HG02938 (cell line): ENCODE data around the gene AGBL5.

Experiments
- ATAC-seq: cut with Tn5 transposase; IDR thresholded peaks from one replicate; pipeline ENCODE4 v1.9.1; 2021; ENCODE audit warnings: mild to moderate bottlenecking, moderate library complexity; ENCODE audit not compliant: unreplicated experiment

Gene AGBL5

GRCh38 chr2:27049422-27050280 lies 1.8 kb upstream of the AGBL5 start:
- peak; percentile 14 for ATAC-seq

DNA sequence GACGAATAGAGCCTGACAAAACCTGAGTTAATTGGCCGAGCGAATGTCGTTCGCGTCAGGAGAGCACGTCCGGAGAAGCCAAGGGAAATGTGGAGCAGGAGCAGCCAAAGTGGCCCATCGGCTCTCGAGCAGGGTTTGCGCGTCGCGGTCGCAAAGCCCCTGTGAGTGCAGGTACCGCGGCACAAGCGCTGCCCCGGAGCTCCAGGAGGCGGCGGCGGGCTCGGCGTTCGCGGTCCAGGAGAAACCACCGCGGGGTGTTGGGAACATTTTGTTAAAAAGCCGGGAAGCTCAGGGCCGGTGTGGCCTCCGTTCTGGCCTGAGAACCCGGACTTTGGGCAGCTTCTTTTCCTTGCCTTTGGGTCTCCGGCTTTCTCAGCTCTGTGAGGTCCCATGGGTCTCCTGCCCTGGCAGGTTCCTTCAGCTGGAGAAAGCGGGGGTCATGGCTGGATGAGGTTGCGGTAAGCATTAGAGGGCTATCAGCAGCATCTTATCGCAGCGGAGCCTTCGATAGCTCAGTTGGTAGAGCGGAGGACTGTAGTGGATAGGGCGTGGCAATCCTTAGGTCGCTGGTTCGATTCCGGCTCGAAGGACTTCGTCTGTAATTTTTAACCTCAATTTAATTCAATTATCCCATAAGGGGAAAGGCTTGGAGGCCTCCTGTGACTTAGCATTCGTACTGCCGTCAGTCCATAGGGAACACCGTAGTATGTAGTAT lies 1.0 kb upstream of the AGBL5 start:
- ATAC-seq = peak; percentile 51

DNA sequence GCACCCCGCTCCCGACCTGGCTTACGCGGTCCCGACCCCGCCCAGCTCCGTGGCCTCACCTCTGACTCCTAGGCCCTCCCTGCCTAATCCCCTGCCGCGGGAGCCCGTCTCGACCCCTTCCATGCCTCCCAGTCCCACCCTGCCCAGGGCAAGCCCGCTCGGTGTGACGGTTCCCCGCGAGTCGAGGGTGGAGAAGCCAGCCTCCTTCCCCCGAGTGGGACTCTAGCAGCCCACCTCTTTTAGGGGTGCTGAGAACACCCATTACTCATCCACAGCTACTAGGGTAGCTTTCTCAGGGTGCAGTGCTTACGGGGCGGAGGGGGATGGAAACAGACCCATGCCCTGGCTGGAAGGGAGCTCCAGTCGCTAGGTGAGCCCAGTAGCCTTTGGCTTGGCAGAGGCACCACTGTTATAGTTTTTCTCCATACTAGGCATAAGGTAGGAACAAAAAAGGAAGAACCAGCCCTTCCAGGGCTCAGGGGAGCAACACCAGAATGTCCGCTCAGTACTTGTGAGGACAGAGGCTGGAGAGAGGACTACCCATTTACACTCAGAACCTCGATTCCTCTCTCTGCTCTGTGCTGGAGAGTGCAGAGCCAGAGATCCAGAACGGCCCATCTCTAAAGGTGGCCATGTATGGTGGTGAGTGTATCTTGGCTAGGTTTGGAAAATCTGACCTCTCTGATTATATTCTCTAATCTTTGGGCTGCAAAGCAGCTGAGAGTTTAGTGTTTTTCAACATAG lies 606 bp downstream of the AGBL5 start:
- no peak for ATAC-seq

GRCh38 chr2:27053321-27053720 lies 1.9 kb downstream of the AGBL5 start:
- ATAC-seq = no peak

DNA sequence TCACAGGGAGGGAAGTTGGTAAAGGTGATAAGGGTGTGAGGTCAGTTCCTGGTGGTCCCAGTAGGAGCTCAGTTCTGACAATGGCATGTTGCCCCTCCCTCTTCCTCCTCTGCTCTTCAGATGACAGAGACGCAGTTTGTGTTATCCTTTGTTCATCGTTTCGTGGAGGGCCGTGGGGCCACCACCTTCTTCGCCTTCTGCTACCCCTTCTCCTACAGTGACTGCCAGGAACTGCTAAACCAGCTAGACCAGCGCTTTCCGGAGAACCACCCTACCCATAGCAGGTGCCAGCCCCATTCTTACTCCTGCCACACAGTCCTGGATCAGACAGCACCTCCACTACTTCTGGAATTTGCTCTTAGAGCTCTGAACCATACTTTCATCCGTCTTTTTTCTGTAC lies 2.3 kb downstream of the AGBL5 start:
- ATAC-seq = no peak

DNA sequence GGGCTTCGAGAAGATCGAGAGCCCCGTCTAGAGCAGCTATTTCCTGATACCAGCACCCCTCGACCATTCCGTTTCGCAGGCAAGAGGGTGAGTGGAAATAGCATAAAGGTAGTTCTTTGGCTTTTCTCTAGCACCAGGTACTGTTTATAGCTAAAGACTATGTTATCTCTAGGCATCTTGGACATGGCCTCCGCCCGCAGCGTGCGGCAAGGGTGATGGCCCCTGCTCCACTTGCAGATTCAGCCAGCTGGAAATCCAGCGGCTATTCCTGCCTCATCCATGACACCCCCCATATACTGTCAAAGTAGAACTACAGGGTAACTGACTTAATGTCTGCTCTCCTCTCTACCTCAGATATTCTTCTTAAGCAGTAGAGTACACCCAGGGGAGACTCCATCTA lies 3.3 kb downstream of the AGBL5 start:
- no peak for ATAC-seq

- no peak for ATAC-seq
Observed at GRCh38 chr2:27057184-27057583, 5.7 kb downstream of the AGBL5 start.

DNA sequence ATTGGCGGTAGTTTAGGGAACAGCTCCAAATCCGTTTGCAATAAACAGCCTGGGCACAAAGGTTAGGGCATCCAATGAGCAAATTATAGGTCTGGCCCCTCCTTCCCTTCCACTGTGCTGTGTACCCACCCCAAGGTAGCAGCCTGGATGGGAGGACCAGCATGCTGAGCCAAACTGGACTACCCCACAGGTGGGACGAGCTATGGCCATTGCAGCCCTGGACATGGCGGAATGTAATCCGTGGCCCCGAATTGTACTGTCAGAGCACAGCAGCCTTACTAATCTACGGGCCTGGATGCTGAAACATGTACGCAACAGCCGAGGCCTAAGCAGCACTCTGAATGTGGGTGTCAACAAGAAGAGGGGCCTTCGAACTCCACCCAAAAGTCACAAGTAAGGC lies 6.7 kb downstream of the AGBL5 start:
- no peak for ATAC-seq

DNA sequence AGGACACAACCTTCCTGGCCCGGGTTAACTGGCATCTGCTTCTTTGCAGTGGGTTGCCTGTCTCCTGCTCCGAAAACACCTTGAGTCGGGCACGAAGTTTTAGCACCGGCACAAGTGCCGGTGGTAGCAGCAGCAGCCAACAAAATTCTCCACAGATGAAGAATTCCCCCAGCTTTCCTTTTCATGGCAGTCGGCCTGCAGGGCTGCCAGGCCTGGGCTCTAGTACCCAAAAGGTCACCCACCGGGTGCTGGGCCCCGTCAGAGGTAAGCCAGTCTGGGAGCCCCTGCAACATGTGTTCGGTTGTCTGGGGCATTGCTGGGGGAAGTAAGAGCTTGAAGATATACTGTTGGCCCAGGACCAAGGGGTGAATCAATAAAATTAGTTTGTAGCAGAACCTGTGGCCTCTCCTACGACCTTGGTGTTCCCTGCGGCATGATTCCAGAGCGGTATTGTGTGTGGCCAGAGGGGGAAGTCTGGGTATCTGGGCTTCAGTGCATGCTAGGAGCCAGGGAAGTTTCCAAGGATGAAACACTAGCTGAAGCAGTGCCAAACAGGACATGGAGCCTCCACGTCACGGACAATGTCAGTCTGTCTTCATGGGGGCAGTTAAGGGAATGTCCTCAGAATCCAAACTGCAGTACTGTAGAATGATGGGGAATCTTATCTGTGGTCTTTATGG lies 7.8 kb downstream of the AGBL5 start:
- ATAC-seq = no peak

- ATAC-seq = no peak
Observed at GRCh38 chr2:27060323-27060722, 8.9 kb downstream of the AGBL5 start.

- no peak for ATAC-seq
Observed at GRCh38 chr2:27065128-27065527, 13.7 kb downstream of the AGBL5 start.

- ATAC-seq = no peak
Observed at GRCh38 chr2:27067385-27067784, 15.9 kb downstream of the AGBL5 start.

DNA sequence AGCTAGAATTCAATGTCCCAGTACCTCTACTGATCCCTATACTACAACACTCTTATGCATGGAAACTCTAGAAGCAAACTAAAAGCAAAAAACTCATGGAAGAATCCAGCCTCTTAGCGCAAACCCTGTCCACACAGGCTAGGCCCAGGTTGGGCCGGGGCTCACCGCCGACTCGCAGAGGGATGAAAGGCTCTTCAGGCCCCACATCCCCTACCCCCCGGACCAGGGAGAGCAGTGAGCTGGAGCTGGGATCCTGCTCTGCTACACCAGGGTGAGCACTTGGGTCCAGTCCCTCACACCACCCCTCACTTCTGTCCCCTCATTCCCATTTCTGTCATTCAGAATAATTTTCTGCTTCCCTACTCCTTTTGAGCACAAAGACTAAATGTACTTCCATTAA lies 18.0 kb downstream of the AGBL5 start:
- ATAC-seq = no peak

DNA sequence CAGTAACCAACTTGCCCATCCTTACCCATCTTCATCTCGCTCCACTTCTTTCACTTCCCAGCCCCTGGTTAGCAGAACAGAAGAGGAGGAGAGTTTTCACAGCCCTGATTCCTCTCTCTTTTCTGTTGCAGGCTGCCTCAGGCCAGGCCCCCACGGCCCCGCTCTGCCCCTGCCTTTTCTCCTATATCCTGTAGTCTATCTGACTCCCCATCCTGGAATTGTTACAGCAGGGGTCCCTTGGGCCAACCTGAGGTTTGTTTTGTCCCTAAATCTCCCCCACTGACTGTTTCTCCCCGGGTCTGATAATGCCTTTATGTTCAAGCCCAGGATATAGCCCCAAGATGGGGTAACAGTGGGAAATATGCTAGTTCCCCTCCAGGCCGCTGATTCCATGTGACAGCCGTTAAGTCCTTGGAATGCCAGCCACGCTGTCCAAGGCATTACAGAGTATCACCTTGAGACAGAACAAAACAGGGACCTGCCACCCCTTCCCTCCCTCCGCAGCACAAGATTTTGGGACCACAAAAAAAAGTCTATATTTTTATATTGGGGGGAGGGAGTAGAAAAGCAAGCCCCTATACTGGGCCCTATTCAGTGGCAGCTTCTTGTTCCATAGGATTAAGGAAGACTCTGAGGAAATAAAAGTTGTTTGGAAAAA lies 18.6 kb downstream of the AGBL5 start:
- ATAC-seq = no peak

DNA sequence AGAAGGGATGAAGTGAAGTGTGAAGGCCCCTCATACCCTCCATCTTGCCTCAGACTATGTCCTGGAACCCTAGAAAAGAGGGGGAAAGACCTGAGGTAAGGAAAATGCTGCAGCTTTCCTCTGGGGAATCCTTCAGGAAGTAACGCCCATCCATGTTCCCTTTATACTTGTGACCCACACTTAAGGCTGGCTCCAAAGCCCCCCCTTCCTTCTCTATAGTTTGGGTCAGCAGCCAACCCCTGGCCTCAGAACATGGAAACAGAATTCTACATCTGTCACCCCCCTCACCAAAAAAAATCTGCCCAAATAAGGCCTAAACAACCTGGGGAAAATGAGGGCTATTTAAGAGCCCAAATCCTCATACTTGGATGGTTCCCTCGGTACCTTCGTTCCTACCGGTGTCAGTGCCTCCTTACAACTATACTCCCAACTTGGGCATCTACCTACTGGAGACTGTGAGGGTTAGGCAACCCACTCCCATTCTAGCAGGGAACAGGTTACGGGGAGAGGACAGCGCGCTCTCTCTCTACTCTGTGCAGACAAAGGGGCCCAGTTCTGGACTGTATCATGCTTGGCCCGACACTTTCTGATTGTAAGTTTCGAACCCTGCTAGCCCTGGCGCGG lies 19.3 kb downstream of the AGBL5 start:
- peak; percentile 14 for ATAC-seq

GRCh38 chr2:27071277-27071989 lies 20.0 kb downstream of the AGBL5 start, which contains the start of gene OST4:
OST4 (minus strand) TSS chr2:27071654.
- peak; percentile 78 for ATAC-seq

DNA sequence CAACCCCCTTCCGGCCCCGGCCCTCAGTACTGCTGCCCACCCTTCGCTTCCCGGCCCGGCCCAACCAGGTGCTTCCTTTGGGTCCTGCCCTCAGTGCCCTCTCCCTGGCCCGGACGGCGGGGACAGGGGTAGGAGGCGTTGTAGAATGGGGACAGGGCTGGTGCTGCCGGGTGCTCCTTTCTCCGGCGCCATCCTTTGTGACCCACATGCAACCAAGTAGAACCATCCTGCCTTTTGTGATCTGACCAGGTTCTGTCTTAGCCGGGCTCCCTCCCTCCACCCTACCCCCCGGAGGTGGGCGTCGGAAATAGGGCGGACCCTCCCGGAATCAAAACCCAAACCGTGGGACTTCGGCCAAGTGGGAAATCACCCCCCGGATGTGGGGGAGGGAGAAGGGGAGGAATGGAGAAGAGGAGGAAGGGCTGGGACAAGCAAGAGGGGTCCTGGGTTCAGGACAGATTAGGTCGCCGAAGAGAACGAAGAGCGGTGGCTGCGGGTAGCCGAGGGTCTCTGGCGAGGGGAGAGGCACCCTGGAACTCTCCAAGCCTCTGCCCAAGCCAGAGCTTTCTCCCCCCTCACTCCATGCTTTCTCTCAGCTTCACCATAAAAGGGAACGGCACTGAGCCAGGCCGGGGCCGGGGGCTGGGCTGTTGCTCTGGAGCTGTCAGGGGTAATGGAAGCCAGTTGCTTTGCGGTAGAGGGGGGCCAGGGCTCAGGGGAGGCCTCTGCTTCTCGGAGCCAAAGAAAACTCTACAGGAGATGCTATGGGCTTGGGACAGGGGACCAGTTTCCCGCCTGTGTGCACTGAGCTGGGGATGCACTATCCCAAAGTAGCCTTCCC lies 20.7 kb downstream of the AGBL5 start:
- peak; percentile 25 for ATAC-seq

GRCh38 chr2:27072920-27073319 lies 21.5 kb downstream of the AGBL5 start:
- ATAC-seq = no peak
